LNCAP (cell line): ENCODE measurements around the gene RAB11FIP4.
A peak's percentile ranks its signal among the peaks of the same experiment; 100 is the strongest.

Experiments
- TF ChIP-seq, protein P1 (sequence below): fragments of 450-650 bp; IDR thresholded peaks from 2 replicates; pipeline ENCODE4 v1.5.1; 2017; ENCODE audit warnings: mild to moderate bottlenecking

RAB11FIP4 gene

DNA sequence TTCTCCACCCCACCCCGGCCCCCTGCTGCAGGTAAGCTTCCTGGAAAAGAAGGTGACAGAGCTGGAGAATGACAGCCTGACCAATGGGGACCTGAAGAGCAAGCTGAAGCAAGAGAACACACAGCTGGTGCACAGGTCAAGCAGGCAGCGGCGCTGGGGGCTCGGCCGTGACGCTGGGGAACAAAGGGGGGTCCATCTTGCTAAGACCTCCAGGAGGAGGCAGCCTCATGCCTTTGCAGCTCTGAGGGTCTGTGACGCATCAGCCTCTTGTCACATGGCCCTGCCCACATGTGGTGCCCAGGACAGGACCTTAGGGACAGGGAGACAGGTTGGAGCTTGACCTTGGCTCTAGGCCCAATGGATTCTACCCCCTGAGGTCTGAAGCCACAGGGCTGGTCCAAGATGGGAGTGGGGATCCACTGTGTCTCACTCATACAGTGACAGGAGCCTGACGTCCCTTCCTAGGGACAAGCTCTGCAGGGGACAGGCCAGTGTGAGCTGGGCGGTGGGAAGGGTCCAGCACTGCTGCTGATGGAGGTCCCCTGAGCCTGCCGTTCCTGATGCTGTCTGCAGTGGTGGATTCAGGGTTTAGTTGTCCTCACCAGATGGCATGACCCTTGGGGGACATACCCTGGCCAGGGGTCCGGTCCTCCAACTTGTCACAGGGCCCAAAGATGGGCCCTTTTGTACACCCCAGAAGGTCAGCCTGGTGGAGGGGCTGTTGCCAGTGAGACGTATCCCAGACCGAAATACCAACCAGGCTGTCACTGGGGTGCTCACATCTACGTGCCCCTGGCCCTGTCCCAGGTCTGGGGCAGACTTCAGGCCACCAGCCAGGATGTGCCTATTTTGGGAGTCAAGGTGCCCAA, 132.6 kb downstream of the RAB11FIP4 start:
- TF ChIP-seq, protein P1, sequence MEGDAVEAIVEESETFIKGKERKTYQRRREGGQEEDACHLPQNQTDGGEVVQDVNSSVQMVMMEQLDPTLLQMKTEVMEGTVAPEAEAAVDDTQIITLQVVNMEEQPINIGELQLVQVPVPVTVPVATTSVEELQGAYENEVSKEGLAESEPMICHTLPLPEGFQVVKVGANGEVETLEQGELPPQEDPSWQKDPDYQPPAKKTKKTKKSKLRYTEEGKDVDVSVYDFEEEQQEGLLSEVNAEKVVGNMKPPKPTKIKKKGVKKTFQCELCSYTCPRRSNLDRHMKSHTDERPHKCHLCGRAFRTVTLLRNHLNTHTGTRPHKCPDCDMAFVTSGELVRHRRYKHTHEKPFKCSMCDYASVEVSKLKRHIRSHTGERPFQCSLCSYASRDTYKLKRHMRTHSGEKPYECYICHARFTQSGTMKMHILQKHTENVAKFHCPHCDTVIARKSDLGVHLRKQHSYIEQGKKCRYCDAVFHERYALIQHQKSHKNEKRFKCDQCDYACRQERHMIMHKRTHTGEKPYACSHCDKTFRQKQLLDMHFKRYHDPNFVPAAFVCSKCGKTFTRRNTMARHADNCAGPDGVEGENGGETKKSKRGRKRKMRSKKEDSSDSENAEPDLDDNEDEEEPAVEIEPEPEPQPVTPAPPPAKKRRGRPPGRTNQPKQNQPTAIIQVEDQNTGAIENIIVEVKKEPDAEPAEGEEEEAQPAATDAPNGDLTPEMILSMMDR, result no peak

DNA sequence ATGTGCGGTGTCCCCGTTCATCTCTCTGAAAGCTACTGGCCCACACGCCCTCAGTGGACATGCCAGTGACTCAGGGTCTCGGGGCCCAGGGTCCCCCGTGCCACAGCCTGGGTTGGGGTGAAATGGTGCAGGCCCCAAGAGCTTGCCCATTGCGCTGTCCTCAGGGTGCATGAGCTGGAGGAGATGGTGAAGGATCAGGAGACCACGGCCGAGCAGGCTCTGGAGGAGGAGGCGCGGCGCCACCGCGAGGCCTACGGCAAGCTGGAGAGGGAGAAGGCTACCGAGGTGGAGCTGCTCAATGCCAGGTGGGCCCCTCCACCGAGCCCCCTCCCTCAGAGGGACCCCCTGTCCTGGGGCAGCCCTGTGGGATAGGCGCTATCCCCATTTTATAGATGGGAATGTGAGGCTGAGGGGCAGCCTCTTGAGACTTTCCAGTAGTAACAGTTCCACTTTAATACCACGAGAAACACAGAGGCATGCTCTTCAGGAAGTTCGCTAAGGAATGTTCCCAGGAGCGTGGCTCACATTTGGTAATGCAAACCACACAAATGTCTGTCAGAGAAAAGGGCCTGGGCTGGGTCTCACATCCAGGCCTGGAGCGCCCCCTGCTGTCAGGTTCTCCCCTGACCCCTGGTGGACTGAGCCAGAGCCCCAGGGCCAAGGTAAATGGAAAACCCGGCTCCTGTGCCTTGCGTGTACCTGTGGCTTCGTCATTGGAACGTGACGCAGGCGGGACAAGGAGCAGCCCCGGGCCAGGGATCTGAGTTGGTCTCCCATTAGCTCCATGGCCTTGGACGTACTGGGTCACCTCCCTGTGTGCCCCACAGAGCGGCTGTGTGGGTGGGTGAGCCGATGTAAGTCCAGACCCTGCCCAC, 133.7 kb downstream of the RAB11FIP4 start:
- TF ChIP-seq, protein P1, result peak; percentile 91

DNA sequence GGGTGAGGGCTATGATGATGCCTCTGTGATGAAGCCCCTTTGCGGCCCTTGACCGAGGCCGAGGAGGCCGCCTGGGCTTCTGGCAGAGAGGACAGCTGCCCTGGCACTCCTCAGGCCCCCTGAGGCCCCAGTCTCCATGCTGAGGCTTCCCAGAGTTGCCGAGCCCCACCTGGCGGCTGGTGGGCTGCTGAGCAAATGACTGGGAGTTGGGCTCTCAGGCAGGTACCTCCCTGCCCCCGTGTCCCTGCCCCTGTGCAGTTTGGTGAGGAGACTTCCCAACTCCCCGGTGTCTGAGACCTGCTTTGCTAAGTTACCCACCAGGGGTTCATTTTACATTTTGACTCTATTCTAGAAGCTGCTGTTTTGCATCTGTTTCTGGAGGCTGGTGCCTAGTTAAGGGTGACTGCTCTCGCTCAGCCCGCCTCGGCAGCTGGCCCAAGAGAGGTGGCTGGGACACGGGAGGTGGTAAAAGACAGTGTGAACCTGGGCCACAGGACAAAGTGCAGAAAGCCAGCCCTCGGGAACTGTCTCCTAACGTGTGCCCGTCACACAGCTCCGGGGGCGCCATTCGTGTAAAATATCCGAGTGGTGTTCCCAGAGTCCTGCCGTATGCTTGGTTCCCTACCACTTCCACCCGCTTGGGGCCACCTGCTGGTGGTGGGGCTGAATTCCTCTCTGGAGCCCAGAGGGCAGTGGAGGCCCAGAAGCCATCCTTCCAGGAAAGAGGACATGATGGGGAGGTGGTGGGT, 134.5 kb downstream of the RAB11FIP4 start:
- TF ChIP-seq, protein P1, result peak; percentile 20; the same call in 1 of the 2 replicates

DNA sequence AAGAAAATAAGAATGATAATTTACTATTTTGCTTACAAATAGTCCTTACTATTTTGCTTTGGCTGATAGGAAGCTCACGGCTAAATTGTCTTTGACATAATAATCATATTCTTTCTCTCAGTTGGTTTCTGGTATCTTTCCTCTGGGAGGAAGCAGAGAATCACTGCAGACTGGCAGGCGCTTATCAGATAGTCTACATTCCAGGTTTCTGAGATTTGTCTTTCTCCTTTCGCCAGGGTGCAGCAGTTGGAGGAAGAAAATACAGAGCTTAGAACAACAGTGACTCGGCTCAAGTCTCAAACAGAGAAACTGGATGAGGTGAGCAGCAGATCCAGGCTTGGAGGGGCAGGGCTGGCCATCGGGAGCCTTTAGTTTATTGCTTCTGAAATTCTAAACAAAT, 136.1 kb downstream of the RAB11FIP4 start:
- TF ChIP-seq, protein P1, result peak; percentile 45

DNA sequence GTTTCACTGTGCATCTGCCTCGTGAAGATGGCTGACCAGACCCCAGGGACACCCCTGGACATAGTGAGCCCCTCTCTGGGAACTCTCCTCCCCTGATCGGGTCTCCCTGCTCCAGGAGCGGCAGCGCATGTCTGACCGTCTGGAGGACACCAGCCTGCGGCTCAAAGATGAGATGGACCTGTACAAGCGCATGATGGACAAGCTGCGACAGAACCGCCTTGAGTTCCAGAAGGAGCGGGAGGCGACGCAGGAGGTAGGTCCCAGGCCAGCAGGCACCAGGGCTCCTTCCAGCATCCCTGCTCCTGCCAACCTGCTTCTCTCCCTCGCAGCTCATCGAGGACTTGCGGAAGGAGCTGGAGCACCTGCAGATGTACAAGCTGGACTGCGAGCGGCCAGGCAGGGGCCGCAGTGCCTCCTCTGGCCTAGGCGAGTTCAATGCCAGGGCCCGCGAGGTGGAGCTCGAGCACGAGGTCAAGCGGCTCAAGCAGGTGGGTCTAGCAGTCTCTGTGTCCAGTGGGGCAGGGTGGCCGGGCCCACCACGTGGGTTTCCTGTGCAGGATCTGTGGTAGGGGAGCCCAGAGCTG, 136.9 kb downstream of the RAB11FIP4 start:
- TF ChIP-seq, protein P1, result no peak

DNA sequence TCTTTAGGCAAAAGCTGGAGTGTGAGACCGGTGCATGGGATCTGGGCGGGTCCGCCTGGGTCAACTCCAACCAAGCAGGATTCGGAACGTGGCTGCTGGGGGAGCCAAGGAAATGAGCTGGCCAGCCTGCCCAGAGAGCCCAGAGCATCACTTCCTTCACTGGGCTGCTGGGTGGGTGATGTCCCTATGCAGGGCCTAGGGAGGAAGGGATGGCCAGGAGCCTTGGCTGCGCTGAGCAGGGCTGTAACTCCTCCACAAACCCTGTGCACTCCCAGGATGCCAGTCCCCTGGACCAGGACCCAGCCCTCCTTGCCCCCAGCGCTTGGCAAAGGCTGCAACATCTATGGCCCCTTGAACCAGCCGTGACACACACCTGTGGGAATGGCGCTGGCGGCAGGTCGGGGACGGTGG, 138.4 kb downstream of the RAB11FIP4 start:
- TF ChIP-seq, protein P1, result no peak
